SK-N-SH treated with all-trans-retinoic acid at 6 μM for 48 hours (cell line): ENCODE data around the gene GRAP.

Experiments used
- ATAC-seq: fragments of 200-7000 bp; cut with Tn5 transposase; 3 replicates; pipeline ENCODE4 v1.9.1; 2020; ENCODE audit warnings: mild to moderate bottlenecking, moderate library complexity
- ARNTL ChIP-seq: fragments of 450-650 bp; formaldehyde crosslinking; IDR thresholded peaks from 2 replicates; pipeline ENCODE4 v1.5.0; 2020; ENCODE audit warnings: low read depth, mild to moderate bottlenecking, moderate library complexity, borderline replicate concordance
- BACH2 ChIP-seq: fragments of 250-450 bp; sonication (Bioruptor Pico); IDR thresholded peaks from 2 replicates; pipeline ENCODE4 v1.9.0; 2021; ENCODE audit warnings: mild to moderate bottlenecking, borderline replicate concordance
- CSDC2 ChIP-seq: fragments of 250-450 bp; sonication (Bioruptor Pico); IDR thresholded peaks from 2 replicates; pipeline ENCODE4 v1.5.0; 2020; ENCODE audit warnings: mild to moderate bottlenecking, moderate library complexity
- ESRRG ChIP-seq: fragments of 250-450 bp; sonication (Bioruptor Pico); IDR thresholded peaks from 2 replicates; pipeline ENCODE4 v1.6.1; 2021; ENCODE audit warnings: mild to moderate bottlenecking
- ISL1 ChIP-seq: fragments of 250-450 bp; sonication (Bioruptor Pico); IDR thresholded peaks from 2 replicates; pipeline ENCODE4 v2.1.2; 2022; ENCODE audit warnings: mild to moderate bottlenecking, moderate library complexity
- OSR1 ChIP-seq: fragments of 250-450 bp; sonication (Bioruptor Pico); IDR thresholded peaks from 2 replicates; pipeline ENCODE4 v1.8.0; 2022; ENCODE audit warnings: moderate library complexity, mild to moderate bottlenecking, inconsistent platforms
- PPARA ChIP-seq: fragments of 250-450 bp; sonication (Bioruptor Pico); IDR thresholded peaks from 2 replicates; pipeline ENCODE4 v1.5.0; 2020; ENCODE audit warnings: mild to moderate bottlenecking, borderline replicate concordance
- RARB ChIP-seq: fragments of 250-450 bp; sonication (Bioruptor Pico); IDR thresholded peaks from 2 replicates; pipeline ENCODE4 v1.8.0; 2021; ENCODE audit warnings: mild to moderate bottlenecking, moderate library complexity
- SNAI2 ChIP-seq: fragments of 250-450 bp; sonication (Bioruptor Pico); IDR thresholded peaks from 2 replicates; pipeline ENCODE4 v1.5.0; 2020; ENCODE audit warnings: mild to moderate bottlenecking, moderate library complexity
- TCF4 ChIP-seq: fragments of 250-450 bp; sonication (Bioruptor Pico); IDR thresholded peaks from 2 replicates; pipeline ENCODE4 v1.8.0; 2021; ENCODE audit warnings: mild to moderate bottlenecking, moderate library complexity, borderline replicate concordance
- TOX ChIP-seq: fragments of 250-450 bp; sonication (Bioruptor Pico); IDR thresholded peaks from 2 replicates; pipeline ENCODE4 v1.8.0; 2021; ENCODE audit warnings: mild to moderate bottlenecking, moderate library complexity, borderline replicate concordance
- ZC3H10 ChIP-seq: fragments of 250-450 bp; sonication (Bioruptor Pico); IDR thresholded peaks from 2 replicates; pipeline ENCODE4 v1.5.1; 2021; ENCODE audit warnings: mild to moderate bottlenecking, moderate library complexity
- ZFP3 ChIP-seq: fragments of 250-450 bp; sonication (Bioruptor Pico); IDR thresholded peaks from 2 replicates; pipeline ENCODE4 v1.5.0; 2020; ENCODE audit warnings: mild to moderate bottlenecking, moderate library complexity
- ZFP30 ChIP-seq: fragments of 450-650 bp; formaldehyde crosslinking; IDR thresholded peaks from 2 replicates; pipeline ENCODE4 v1.5.0; 2022; ENCODE audit warnings: mild to moderate bottlenecking, moderate library complexity
- ZNF565 ChIP-seq: fragments of 450-650 bp; formaldehyde crosslinking; conservative IDR thresholded peaks from 2 replicates; pipeline ENCODE4 v1.5.0; 2020; ENCODE audit warnings: low read depth, mild to moderate bottlenecking, moderate library complexity
- ZNF70 ChIP-seq: fragments of 450-650 bp; formaldehyde crosslinking; IDR thresholded peaks from 2 replicates; pipeline ENCODE4 v1.5.0; 2020; ENCODE audit warnings: mild to moderate bottlenecking, moderate library complexity
- ZNF8 ChIP-seq: fragments of 450-650 bp; formaldehyde crosslinking; IDR thresholded peaks from 2 replicates; pipeline ENCODE4 v1.5.0; 2020; ENCODE audit warnings: mild to moderate bottlenecking, moderate library complexity
- TF ChIP-seq, protein P1 (sequence below): fragments of 250-450 bp; sonication (Bioruptor Pico); IDR thresholded peaks from 2 replicates; pipeline ENCODE4 v1.5.0; 2020; ENCODE audit warnings: mild to moderate bottlenecking, moderate library complexity
- TF ChIP-seq, protein P2 (sequence below): fragments of 250-450 bp; sonication (Bioruptor Pico); IDR thresholded peaks from 2 replicates; pipeline ENCODE4 v1.8.0; 2020; ENCODE audit warnings: mild to moderate bottlenecking, moderate library complexity, borderline replicate concordance
- TF ChIP-seq, protein P3 (sequence below): fragments of 250-450 bp; sonication (Bioruptor Pico); IDR thresholded peaks from 2 replicates; pipeline ENCODE4 v1.8.0; 2021; ENCODE audit warnings: low read depth, mild to moderate bottlenecking, moderate library complexity, borderline replicate concordance
- TF ChIP-seq, protein P4 (sequence below): fragments of 250-450 bp; sonication (Bioruptor Pico); IDR thresholded peaks from 2 replicates; pipeline ENCODE4 v1.5.1; 2020; ENCODE audit warnings: low read depth, mild to moderate bottlenecking, moderate library complexity
- TF ChIP-seq, protein P5 (sequence below): fragments of 250-450 bp; sonication (Bioruptor Pico); IDR thresholded peaks from 2 replicates; pipeline ENCODE4 v1.5.1; 2021; ENCODE audit warnings: mild to moderate bottlenecking, moderate library complexity

The GRAP gene

DNA sequence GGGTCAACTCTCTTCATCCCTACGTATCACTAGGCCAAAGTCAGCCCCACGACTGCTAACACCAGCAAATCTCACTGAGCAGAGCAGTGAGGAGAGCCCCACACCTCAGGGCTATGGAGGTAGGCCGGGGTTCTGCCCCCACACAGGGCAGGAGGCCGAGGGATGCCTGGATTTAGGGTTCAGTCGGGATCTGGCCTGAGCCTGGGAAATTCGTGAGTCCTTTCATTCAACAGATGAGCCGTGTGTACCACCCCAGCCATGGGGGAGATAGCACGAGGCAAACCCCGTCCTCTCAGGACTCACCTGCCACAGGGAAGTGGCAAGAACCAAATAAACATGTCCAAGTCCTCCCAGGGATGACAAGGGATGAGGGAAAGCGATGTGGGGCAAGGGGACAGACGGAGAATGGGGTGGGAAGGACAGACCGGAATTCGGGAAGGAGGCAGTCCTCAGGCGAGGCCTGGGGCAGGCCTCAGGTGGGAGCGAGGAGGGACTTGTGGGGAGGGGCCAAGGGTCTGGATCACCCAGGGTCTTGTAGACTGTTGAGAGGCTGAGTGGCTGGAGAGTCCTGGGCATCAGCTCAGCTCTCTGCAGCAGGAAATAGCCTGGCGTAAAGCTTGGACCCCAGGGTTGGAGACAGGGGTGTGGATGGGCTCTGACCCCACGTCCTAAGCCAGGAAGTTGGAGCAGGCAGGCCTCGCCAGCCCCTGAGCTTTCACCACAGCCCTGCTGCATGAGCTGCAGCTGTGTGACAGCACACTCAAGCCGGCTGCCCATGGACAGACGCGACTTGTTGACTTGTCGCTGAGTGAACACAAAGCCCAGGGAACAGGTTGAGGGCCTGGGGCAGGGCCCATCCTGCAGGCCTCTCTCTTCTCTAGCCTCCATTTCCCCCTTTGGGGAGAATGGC lies 34.3 kb downstream of the GRAP start:
- TF ChIP-seq, protein P1, sequence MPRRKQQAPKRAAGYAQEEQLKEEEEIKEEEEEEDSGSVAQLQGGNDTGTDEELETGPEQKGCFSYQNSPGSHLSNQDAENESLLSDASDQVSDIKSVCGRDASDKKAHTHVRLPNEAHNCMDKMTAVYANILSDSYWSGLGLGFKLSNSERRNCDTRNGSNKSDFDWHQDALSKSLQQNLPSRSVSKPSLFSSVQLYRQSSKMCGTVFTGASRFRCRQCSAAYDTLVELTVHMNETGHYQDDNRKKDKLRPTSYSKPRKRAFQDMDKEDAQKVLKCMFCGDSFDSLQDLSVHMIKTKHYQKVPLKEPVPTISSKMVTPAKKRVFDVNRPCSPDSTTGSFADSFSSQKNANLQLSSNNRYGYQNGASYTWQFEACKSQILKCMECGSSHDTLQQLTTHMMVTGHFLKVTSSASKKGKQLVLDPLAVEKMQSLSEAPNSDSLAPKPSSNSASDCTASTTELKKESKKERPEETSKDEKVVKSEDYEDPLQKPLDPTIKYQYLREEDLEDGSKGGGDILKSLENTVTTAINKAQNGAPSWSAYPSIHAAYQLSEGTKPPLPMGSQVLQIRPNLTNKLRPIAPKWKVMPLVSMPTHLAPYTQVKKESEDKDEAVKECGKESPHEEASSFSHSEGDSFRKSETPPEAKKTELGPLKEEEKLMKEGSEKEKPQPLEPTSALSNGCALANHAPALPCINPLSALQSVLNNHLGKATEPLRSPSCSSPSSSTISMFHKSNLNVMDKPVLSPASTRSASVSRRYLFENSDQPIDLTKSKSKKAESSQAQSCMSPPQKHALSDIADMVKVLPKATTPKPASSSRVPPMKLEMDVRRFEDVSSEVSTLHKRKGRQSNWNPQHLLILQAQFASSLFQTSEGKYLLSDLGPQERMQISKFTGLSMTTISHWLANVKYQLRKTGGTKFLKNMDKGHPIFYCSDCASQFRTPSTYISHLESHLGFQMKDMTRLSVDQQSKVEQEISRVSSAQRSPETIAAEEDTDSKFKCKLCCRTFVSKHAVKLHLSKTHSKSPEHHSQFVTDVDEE (CRISPR knock-in tag), result no peak
- no peak for TF ChIP-seq ZNF565 (CRISPR knock-in tag)
- TF ChIP-seq, protein P2, sequence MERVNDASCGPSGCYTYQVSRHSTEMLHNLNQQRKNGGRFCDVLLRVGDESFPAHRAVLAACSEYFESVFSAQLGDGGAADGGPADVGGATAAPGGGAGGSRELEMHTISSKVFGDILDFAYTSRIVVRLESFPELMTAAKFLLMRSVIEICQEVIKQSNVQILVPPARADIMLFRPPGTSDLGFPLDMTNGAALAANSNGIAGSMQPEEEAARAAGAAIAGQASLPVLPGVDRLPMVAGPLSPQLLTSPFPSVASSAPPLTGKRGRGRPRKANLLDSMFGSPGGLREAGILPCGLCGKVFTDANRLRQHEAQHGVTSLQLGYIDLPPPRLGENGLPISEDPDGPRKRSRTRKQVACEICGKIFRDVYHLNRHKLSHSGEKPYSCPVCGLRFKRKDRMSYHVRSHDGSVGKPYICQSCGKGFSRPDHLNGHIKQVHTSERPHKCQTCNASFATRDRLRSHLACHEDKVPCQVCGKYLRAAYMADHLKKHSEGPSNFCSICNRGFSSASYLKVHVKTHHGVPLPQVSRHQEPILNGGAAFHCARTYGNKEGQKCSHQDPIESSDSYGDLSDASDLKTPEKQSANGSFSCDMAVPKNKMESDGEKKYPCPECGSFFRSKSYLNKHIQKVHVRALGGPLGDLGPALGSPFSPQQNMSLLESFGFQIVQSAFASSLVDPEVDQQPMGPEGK (CRISPR knock-in tag), result no peak
- TF ChIP-seq BACH2 (CRISPR knock-in tag), result no peak
- no peak for TF ChIP-seq OSR1

DNA sequence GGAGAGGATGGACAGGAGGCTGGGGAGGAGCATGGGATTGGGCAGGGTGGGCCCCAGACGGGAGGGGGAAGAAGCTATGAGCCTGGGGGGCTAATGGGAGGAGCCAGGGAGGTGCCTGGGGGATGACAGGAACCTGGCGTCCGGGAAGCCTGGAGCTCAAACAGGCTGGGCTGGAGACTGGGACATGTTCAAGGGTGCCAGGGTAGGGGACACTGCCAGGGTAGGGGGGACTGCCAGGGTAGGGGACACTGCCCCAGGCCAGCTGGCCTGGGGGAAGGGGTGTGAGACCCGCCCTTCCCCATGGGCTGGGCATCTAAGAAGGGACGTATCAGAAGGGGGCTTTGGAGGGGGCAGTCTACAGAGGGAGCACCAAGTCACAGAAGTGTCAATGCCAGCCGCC lies 35.2 kb downstream of the GRAP start:
- ATAC-seq, result no peak
- TF ChIP-seq ZC3H10 (CRISPR knock-in tag), result no peak
- no peak for TF ChIP-seq CSDC2 (CRISPR knock-in tag)
- TF ChIP-seq RARB (CRISPR knock-in tag), result no peak
- TF ChIP-seq, protein P3, sequence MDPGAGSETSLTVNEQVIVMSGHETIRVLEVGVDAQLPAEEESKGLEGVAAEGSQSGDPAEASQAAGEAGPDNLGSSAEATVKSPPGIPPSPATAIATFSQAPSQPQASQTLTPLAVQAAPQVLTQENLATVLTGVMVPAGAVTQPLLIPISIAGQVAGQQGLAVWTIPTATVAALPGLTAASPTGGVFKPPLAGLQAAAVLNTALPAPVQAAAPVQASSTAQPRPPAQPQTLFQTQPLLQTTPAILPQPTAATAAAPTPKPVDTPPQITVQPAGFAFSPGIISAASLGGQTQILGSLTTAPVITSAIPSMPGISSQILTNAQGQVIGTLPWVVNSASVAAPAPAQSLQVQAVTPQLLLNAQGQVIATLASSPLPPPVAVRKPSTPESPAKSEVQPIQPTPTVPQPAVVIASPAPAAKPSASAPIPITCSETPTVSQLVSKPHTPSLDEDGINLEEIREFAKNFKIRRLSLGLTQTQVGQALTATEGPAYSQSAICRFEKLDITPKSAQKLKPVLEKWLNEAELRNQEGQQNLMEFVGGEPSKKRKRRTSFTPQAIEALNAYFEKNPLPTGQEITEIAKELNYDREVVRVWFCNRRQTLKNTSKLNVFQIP (CRISPR knock-in tag), result no peak
- TF ChIP-seq, protein P2 (CRISPR knock-in tag), result no peak
- TF ChIP-seq ZNF8 (CRISPR knock-in tag), result no peak
- TF ChIP-seq ZFP30 (CRISPR knock-in tag), result no peak
- TF ChIP-seq ESRRG (CRISPR knock-in tag), result no peak
- no peak for TF ChIP-seq ISL1 (CRISPR knock-in tag)
- TF ChIP-seq BACH2 (CRISPR knock-in tag), result no peak
- TF ChIP-seq ARNTL (CRISPR knock-in tag), result no peak
- TF ChIP-seq ZNF70 (CRISPR knock-in tag), result no peak
- TF ChIP-seq TOX (CRISPR knock-in tag), result no peak
- TF ChIP-seq PPARA (CRISPR knock-in tag), result no peak
- TF ChIP-seq, protein P4, sequence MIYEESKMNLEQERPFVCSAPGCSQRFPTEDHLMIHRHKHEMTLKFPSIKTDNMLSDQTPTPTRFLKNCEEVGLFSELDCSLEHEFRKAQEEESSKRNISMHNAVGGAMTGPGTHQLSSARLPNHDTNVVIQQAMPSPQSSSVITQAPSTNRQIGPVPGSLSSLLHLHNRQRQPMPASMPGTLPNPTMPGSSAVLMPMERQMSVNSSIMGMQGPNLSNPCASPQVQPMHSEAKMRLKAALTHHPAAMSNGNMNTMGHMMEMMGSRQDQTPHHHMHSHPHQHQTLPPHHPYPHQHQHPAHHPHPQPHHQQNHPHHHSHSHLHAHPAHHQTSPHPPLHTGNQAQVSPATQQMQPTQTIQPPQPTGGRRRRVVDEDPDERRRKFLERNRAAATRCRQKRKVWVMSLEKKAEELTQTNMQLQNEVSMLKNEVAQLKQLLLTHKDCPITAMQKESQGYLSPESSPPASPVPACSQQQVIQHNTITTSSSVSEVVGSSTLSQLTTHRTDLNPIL (CRISPR knock-in tag), result no peak
- TF ChIP-seq SNAI2 (CRISPR knock-in tag), result no peak
- TF ChIP-seq TCF4, result no peak
- TF ChIP-seq ZFP3 (CRISPR knock-in tag), result no peak
- TF ChIP-seq, protein P5, sequence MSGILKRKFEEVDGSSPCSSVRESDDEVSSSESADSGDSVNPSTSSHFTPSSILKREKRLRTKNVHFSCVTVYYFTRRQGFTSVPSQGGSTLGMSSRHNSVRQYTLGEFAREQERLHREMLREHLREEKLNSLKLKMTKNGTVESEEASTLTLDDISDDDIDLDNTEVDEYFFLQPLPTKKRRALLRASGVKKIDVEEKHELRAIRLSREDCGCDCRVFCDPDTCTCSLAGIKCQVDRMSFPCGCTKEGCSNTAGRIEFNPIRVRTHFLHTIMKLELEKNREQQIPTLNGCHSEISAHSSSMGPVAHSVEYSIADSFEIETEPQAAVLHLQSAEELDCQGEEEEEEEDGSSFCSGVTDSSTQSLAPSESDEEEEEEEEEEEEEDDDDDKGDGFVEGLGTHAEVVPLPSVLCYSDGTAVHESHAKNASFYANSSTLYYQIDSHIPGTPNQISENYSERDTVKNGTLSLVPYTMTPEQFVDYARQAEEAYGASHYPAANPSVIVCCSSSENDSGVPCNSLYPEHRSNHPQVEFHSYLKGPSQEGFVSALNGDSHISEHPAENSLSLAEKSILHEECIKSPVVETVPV (CRISPR knock-in tag), result no peak
- no peak for TF ChIP-seq OSR1

More for the DNA sequence above, 34.3 kb downstream of the GRAP start:
- no peak for ATAC-seq
